Right lobe of liver (tissue), 6 donors: ENCODE results near the gene ATP5F1E. TPM values are rescaled to one million over a fixed set of nuclear protein-coding genes. Genes with fewer than 3 reads are reported as not detected.
A peak's percentile ranks its signal among the peaks of the same experiment; 100 is the strongest.

Experiments
- ATAC-seq, 4 donors: fragments of 200-7000 bp; cut with Tn5 transposase; one replicate each; pipeline ENCODE4 v1.9.1; 2020; ENCODE audit warnings: mild to moderate bottlenecking in 4 of 4, moderate library complexity in 4 of 4
- DNase-seq, 3 donors: peaks; one replicate each; pipeline ENCODE4 v3.0.0-alpha.2; 2020
- H3K27ac ChIP-seq, 3 donors: fragments of 200-600 bp; one replicate each; pipeline ENCODE4 v1.8.0; 2022
- H3K27me3 ChIP-seq, 2 donors: fragments of 200-600 bp; one replicate each; pipeline ENCODE4 v1.8.0; 2022
- H3K36me3 ChIP-seq, 4 donors: fragments of 200-600 bp; sonication (generic) in 1 of 4; one replicate each; pipeline versions ENCODE4 v1.5.1 to v1.8.0; 2017 to 2022; ENCODE audit warnings: control low read depth in 1 of 4
- H3K4me1 ChIP-seq, 4 donors: fragments of 200-600 bp; sonication (generic) in 1 of 4; one replicate each; pipeline versions ENCODE4 v1.5.1 to v1.8.0; 2017 to 2022; ENCODE audit warnings: control low read depth in 1 of 4
- H3K4me3 ChIP-seq, 3 donors: fragments of 200-600 bp; one replicate each; pipeline ENCODE4 v1.8.0; 2022
- H3K9me3 ChIP-seq, 4 donors: fragments of 200-600 bp; sonication (generic) in 1 of 4; one replicate each; pipeline versions ENCODE4 v1.5.1 to v1.8.0; 2017 to 2022; ENCODE audit warnings: control low read depth in 1 of 4
- POLR2A ChIP-seq: fragments of 450-650 bp; IDR thresholded peaks from one replicate; pipeline ENCODE4 v1.6.1; 2017; ENCODE audit warnings: antibody characterized with exemption, mild to moderate bottlenecking
- WGBS: methylation state at CpG from one replicate; pipeline ENCODE4 v1.1.6; 2018; ENCODE audit warnings: low coverage, low lambda C conversion rate; ENCODE audit not compliant: insufficient coverage; ENCODE audit errors: missing lambda C conversion rate; 5-methylcytosine and 5-hydroxymethylcytosine counted together
- intact Hi-C, 2 donors: fragments of 100-400 bp; cut with DNase I; formaldehyde crosslinking; loops; one replicate each; pipeline versions ENCODE4 v1.11.2 to v1.14.1; 2022
- total RNA-seq, 6 experiments: library from RNA; depleted of rRNA in 2 of 6; stranded (reverse); fragments of >200 nt in 2 of 6; fragmentation: NEBNext Ultra II Directional in 3 of 6; extraction: Animal tissue kit (Norgen Biotek cat#: 25700) in 3 of 6; gene quantifications; one replicate each; pipeline versions ENCODE4 v1.1.0 to v1.2.4, GENCODE V29; 2016 to 2023
- TF ChIP-seq, protein P1 (sequence below), 4 donors: fragments of 200-600 bp in 3 of 4; fragments of 450-650 bp in 1 of 4; IDR thresholded peaks; one replicate each; pipeline versions ENCODE4 v1.5.1 to v1.8.0; 2016 to 2022; ENCODE audit warnings: antibody characterized with exemption in 4 of 4, mild to moderate bottlenecking in 2 of 4
- donor health status: DM: no; HTN: yes; CAD: no.
- donor health status: DM: no; HTN: no; CAD: no.
- donor health status: DM: no; HTN: no; CAD: no.
- donor health status: DM: no; HTN: yes; CAD: no.
- donor health status: DM: no; HTN: yes; CAD: no.

ATP5F1E gene
- total RNA-seq, 6 experiments from 2014 or later: 15.8 to 34.6 (median 30.5) TPM

DNA sequence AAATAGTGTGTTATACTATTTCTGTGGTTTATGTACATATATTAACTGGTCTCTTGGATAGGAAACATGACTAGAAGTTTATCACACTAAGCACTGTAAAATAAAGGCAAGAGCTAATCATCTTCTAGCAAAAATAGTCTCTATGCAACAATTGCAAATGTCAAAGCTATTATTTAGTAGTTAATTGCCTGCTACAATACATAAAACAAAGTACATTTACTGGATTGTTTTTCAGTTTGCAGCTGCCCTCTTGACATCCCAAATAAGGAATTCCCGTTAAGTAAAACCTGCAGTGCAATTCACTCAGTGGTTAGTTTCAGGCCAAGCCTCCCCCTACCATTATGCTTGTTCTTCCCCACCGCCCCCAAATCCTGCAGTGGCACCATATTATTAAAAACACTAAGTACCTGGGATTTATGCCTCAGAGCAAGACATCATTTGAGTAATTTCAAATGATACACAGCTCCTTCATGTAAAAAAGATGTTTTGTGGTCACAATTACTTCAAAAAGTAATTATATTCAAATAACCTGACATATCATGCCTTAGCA, 1.6 kb upstream of the ATP5F1E start:
- Histone ChIP-seq H3K36me3 (peaks cover 15 to 58% (median 35%) of the 10 kb centered on the region in 4 donors), H3K9me3 (no peaks in the 10 kb centered on the region), H3K27me3 (no peaks in the 10 kb centered on the region), H3K4me1 (peaks cover 0 to 33% (median 14%) of the 10 kb centered on the region in 4 donors), H3K27ac (no peak overlapping the region), H3K4me3 (no peak overlapping the region)
- no peak for DNase-seq
- no peak for TF ChIP-seq POLR2A
- TF ChIP-seq, protein P1, sequence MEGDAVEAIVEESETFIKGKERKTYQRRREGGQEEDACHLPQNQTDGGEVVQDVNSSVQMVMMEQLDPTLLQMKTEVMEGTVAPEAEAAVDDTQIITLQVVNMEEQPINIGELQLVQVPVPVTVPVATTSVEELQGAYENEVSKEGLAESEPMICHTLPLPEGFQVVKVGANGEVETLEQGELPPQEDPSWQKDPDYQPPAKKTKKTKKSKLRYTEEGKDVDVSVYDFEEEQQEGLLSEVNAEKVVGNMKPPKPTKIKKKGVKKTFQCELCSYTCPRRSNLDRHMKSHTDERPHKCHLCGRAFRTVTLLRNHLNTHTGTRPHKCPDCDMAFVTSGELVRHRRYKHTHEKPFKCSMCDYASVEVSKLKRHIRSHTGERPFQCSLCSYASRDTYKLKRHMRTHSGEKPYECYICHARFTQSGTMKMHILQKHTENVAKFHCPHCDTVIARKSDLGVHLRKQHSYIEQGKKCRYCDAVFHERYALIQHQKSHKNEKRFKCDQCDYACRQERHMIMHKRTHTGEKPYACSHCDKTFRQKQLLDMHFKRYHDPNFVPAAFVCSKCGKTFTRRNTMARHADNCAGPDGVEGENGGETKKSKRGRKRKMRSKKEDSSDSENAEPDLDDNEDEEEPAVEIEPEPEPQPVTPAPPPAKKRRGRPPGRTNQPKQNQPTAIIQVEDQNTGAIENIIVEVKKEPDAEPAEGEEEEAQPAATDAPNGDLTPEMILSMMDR (IDR thresholded peaks at IDR 0.05): no peak
- intact Hi-C loops: no loop called here
- ATAC-seq: no peak
- WGBS: no CpG with 5 or more reads among the region's 2 CpGs

- DNase-seq: no peak
- H3K4me3 ChIP-seq: peak overlapping the region in 2 of 3 donors; percentile 93 to 95
- ATAC-seq: no peak
- peaks cover 0 to 33% (median 14%) of the 10 kb centered on the region in 4 donors for H3K4me1 ChIP-seq
- peak overlapping the region in 1 of 3 donors; percentile 80 for H3K27ac ChIP-seq
- no peaks in the 10 kb centered on the region for H3K9me3 ChIP-seq
- no peaks in the 10 kb centered on the region for H3K27me3 ChIP-seq
- H3K36me3 ChIP-seq: peaks cover 15 to 59% (median 38%) of the 10 kb centered on the region in 4 donors
- 94% methylated on average over 1 of the region's 1 CpG for WGBS
- intact Hi-C loops: no loop called here
- TF ChIP-seq POLR2A: no peak
- TF ChIP-seq, protein P1 (IDR thresholded peaks at IDR 0.05): no peak
Observed at GRCh38 chr20:59033093-59033492, 958 bp upstream of the ATP5F1E start.

- H3K4me3 ChIP-seq: peak overlapping the region; percentile 57 to 95 (median 93)
- intact Hi-C loops: no loop called here
- no peaks in the 10 kb centered on the region for H3K9me3 ChIP-seq
- H3K27ac ChIP-seq: peak overlapping the region in 2 of 3 donors; percentile 78 to 80
- TF ChIP-seq POLR2A: no peak
- TF ChIP-seq, protein P1 (IDR thresholded peaks at IDR 0.05): peak in 1 of 4 donors; percentile 21
- H3K27me3 ChIP-seq: no peaks in the 10 kb centered on the region
- H3K36me3 ChIP-seq: peaks cover 11 to 59% (median 37%) of the 10 kb centered on the region in 4 donors
- DNase-seq: no peak
- peaks cover 0 to 33% (median 14%) of the 10 kb centered on the region in 4 donors for H3K4me1 ChIP-seq
- 0% methylated on average over 11 of the region's 13 CpGs for WGBS
- peak in 3 of 4 donors; percentile 2 to 8 (median 5) for ATAC-seq
Observed at GRCh38 chr20:59032713-59033059, 551 bp upstream of the ATP5F1E start.

- Histone ChIP-seq H3K27ac (peak overlapping the region; percentile 78 to 81 (median 80)), H3K9me3 (no peaks in the 10 kb centered on the region), H3K4me1 (peaks cover 0 to 33% (median 14%) of the 10 kb centered on the region in 4 donors), H3K4me3 (peak overlapping the region; percentile 57 to 95 (median 93)), H3K36me3 (peaks cover 8 to 56% (median 27%) of the 10 kb centered on the region in 4 donors), H3K27me3 (no peaks in the 10 kb centered on the region)
- intact Hi-C loops: no loop called here
- TF ChIP-seq POLR2A: no peak
- TF ChIP-seq, protein P1 (IDR thresholded peaks at IDR 0.05): no peak
- no peak for DNase-seq
- WGBS: 16% methylated on average over 8 of the region's 13 CpGs
- ATAC-seq: no peak
Observed at GRCh38 chr20:59031564-59032022, 542 bp downstream of the ATP5F1E start.
